GM15510 (cell line): Measurements from ENCODE around the gene ENOX1.

Experiments
- POLR2A ChIP-seq: IDR thresholded peaks from 3 replicates; pipeline ENCODE4 v1.6.1; 2011; ENCODE audit warnings: borderline replicate concordance; ENCODE audit not compliant: insufficient read length; ENCODE audit errors: extremely low read depth

The ENOX1 gene

GRCh38 chr13:43305416-43305815, 481.4 kb downstream of the ENOX1 start:
- TF ChIP-seq POLR2A = no peak

GRCh38 chr13:43304945-43305344, 481.8 kb downstream of the ENOX1 start:
- TF ChIP-seq POLR2A = no peak

GRCh38 chr13:43304449-43304848, 482.3 kb downstream of the ENOX1 start:
- TF ChIP-seq POLR2A = no peak

GRCh38 chr13:43303033-43303729, 483.6 kb downstream of the ENOX1 start:
- no peak for TF ChIP-seq POLR2A

GRCh38 chr13:43301346-43301969, 485.3 kb downstream of the ENOX1 start:
- TF ChIP-seq POLR2A = no peak

GRCh38 chr13:43300865-43301264, 485.9 kb downstream of the ENOX1 start:
- no peak for TF ChIP-seq POLR2A

- TF ChIP-seq POLR2A = no peak
These were observed 487.4 kb downstream of the ENOX1 start for GRCh38 chr13:43299374-43299773.

GRCh38 chr13:43298816-43299215, 488.0 kb downstream of the ENOX1 start:
- TF ChIP-seq POLR2A = no peak

- TF ChIP-seq POLR2A = no peak
These were observed 488.6 kb downstream of the ENOX1 start for GRCh38 chr13:43297967-43298678.

- TF ChIP-seq POLR2A = no peak
These were observed 490.8 kb downstream of the ENOX1 start for GRCh38 chr13:43295825-43296564.

GRCh38 chr13:43295321-43295720, 491.5 kb downstream of the ENOX1 start:
- TF ChIP-seq POLR2A = no peak

- TF ChIP-seq POLR2A = no peak
These were observed 492.4 kb downstream of the ENOX1 start for GRCh38 chr13:43294412-43294811.

GRCh38 chr13:43293986-43294385, 492.8 kb downstream of the ENOX1 start:
- TF ChIP-seq POLR2A = no peak

- no peak for TF ChIP-seq POLR2A
These were observed 493.2 kb downstream of the ENOX1 start for GRCh38 chr13:43293561-43293960.

- TF ChIP-seq POLR2A = no peak
These were observed 493.8 kb downstream of the ENOX1 start for GRCh38 chr13:43293008-43293407.
